C4-2B (cell line): ENCODE data around the gene NLRP11.

ENCODE experiments used
- H3K27ac ChIP-seq: fragments of 450-650 bp; 2 replicates; pipeline ENCODE4 v1.5.1; 2017
- CTCF ChIP-seq: fragments of 450-650 bp; conservative IDR thresholded peaks from 2 replicates; pipeline ENCODE4 v1.5.1; 2017; ENCODE audit warnings: mild to moderate bottlenecking
- ZFX ChIP-seq: fragments of 450-650 bp; IDR thresholded peaks from 2 replicates; pipeline ENCODE4 v1.6.1; 2017

NLRP11 gene

GRCh38 chr19:55830656-55831055, 1.1 kb downstream of the NLRP11 start:
- no peak overlapping the region for H3K27ac ChIP-seq
- no peak for TF ChIP-seq ZFX
- TF ChIP-seq CTCF: no peak

- H3K27ac ChIP-seq: no peak overlapping the region
- no peak for TF ChIP-seq ZFX
- TF ChIP-seq CTCF: no peak
Measured at GRCh38 chr19:55820037-55820436, 11.8 kb downstream of the NLRP11 start.

GRCh38 chr19:55813906-55814305, 17.9 kb downstream of the NLRP11 start:
- TF ChIP-seq CTCF (no peak), ZFX (no peak)
- H3K27ac ChIP-seq: no peak overlapping the region

GRCh38 chr19:55812449-55812848, 19.4 kb downstream of the NLRP11 start:
- no peak overlapping the region for H3K27ac ChIP-seq

GRCh38 chr19:55811340-55811739, 20.5 kb downstream of the NLRP11 start:
- H3K27ac ChIP-seq: no peak overlapping the region
- TF ChIP-seq ZFX (no peak), CTCF (peak; percentile 39)

More at GRCh38 chr19:55812449-55812848, 19.4 kb downstream of the NLRP11 start:
- no peak for TF ChIP-seq CTCF
- TF ChIP-seq ZFX: no peak

- TF ChIP-seq CTCF: peak; percentile 81
- no peak for TF ChIP-seq ZFX
- H3K27ac ChIP-seq: no peak overlapping the region
Measured at GRCh38 chr19:55809381-55810058, 22.3 kb downstream of the NLRP11 start.

GRCh38 chr19:55802281-55802680, 29.5 kb downstream of the NLRP11 start:
- H3K27ac ChIP-seq: no peak overlapping the region
- TF ChIP-seq ZFX (no peak), CTCF (no peak)
